Measurements from ENCODE around the gene STN1.

GRCh38 chr10:103919648-103920025, 1.7 kb upstream of the STN1 start:
- TF ChIP-seq GATA2 (IDR thresholded peaks at IDR 0.05; ENCODE audit: low read depth, low read length) (no peak), GATA3 (IDR thresholded peaks at IDR 0.05; ENCODE audit: low read depth, low read length) (no peak)

All from SH-SY5Y (cell line).